Endometrial microvascular endothelial cells (primary cell): ENCODE data around the gene MKX. TPM values are rescaled to one million over a fixed set of nuclear protein-coding genes. Genes with fewer than 3 reads are reported as not detected.
"Not testable (repeated sequence)": the region's sequence is repeated elsewhere in the genome, so short reads cannot be mapped to it uniquely, and the experiment has no call there.

Source experiments
- in situ Hi-C: cut with HindIII; loops from 2 replicates; pipeline ENCODE4 v1.10.0; 2017; ENCODE audit warnings: low sequenced_read_pairs, low pct_unique_long_range_greater_than_20kb; ENCODE audit errors: inconsistent ontology term
- total RNA-seq: library from RNA; depleted of rRNA; stranded (reverse); fragments of >200 nt; gene quantifications from one replicate; pipeline ENCODE4 v1.2.3, GENCODE V29; 2015; ENCODE audit errors: inconsistent ontology term

MKX gene
- total RNA-seq, 1 donor from 2014 or later: not detected

DNA sequence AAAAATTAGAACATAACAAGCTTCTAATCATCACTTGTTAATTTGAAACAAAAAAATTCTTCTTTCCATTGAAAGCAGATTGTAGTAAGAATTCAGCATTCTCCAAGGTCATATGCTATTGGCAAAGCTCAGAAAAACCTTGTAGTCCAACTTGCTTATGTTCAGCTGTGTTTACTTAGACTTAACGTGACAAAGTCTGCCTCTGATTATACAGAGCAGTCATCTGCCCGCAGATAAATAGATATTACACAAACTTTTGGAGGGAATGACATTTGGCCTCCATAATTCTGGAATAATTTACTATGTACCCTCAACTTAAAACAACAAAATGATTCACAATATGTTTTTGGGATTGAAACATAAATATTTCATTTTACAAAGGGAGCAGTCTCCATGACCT, 45.8 kb downstream of the MKX start:
- in situ Hi-C loops: no loop called here

DNA sequence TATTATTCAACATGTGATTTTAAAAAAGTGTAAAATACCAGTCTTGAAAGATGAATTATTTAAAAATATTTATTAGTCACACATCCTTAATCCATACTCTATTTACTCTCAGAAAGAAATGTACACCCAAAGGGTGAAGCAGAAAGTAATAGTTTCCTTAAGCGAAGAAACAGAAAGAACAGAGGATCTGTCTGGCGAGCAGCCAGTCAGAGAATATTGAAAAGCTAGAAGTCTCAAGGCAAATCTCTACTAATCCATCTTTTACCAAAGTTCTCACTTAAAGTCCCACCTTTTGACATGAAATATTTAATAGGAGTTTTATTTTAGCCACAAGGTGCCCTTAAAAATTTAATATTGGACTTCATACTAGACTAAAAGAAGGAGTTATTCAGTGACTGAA, 46.7 kb downstream of the MKX start:
- in situ Hi-C loops: no loop called here

DNA sequence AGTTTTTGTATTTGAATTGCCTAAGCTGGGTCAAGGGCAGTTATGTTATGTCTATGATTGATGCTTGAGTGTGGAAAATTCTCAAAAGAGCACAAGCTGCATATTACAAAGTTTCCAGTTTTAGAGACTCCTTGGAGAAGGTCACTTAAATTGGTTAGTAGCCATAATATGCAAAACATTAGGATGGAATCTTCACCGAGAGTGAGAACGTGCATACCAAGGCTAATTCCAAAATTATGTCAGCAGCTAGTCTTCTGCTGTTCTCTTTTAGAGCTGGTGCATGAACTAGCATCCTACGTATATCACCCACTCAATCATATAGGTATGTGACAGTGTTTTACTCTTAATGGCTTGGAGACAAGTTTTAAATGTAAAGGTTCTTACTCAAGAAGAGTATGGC, 49.2 kb downstream of the MKX start:
- in situ Hi-C loops: no loop called here

DNA sequence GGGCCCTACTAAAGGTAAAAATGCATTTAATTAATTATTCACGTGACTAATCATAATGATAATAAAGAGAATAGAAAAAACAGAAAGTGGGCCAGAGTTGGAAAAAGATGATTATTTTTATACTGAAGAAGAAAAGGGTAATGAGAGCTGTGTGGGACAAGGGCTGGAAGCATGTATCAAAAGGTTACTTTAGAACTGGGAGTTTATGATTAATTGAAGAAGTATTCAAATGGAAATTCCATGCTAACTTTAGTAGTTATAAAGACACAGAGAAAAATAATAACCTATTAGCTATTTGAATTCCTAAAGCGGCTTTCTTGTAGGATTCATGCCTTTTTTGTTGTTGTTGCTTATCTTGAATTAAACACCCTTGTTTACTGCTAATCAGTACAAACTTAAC, 49.9 kb downstream of the MKX start:
- in situ Hi-C loops: no loop called here

DNA sequence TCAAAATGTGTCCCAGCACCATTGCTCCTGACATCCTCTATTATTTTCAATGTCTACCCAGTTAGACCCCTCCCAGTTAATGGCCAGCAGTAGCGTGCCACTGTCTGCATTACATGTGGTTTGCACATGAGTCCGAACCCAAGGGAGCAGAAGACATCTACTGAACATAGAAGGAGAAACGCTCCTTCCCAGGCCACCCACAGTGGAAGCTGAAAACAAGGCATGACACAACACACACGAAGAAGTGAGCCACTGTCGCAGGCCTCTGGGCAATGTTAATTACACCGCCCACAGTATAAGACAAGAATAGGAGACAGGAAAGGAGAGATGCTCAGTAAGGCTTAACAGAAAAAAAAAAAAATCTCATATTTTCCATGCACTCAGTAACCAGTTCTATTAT, 50.5 kb downstream of the MKX start:
- in situ Hi-C loops: no loop called here

DNA sequence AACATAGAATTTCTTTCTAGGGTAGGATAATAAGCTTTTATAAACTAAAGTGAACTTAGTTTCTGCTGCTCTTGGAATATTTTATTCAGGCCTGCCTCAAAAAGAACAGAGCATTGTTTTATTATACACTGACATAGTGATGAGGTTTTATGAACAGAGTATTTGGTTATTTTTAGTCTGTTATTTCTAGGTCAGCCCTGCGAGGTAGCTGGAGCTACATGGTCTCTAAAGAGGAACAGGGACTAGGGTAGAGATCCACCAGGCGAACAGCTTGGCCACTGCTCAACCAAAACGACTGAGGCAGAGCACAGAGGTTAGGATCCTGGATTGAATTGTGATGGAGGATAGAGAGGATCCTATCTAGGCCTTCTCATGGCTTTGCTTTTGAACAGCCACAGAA, 53.0 kb downstream of the MKX start:
- in situ Hi-C loops: no loop called here

DNA sequence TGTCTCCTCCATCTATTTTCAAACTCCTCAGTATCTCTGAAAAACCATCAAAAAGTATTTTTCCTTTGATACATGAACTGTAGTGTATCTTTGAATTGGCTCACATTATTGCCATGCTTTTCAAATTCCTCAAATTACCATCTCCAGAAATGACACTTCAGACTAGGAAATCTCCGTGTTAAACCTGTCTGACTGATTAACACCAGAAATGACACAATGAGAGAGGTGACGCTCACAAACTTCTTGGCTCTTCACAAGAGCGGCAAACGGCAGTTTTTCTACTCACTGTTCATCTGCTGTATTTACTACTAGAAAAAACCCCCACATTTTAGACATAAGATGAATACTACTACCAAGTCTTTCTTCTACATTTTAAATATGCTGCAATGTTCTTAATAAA, 56.6 kb downstream of the MKX start:
- in situ Hi-C loops: no loop called here

DNA sequence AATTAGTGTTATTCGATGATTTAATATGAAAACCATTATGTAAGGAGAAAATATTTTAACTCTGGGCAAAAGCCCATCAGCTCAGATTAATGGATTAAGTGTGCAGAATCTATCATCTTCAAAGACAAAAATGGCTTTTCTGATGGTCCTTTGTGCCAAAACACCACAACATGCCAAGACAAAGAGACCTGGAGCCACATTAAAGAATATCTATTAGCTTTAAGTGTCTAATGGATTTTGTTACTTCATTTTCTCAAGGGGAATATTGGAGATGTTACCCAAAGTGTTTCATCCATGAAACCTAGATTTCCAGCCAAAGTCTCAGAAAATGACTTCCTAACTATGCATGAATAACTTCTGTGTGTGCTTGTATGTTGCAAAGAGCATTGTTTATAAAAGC, 57.3 kb downstream of the MKX start:
- in situ Hi-C loops: no loop called here

DNA sequence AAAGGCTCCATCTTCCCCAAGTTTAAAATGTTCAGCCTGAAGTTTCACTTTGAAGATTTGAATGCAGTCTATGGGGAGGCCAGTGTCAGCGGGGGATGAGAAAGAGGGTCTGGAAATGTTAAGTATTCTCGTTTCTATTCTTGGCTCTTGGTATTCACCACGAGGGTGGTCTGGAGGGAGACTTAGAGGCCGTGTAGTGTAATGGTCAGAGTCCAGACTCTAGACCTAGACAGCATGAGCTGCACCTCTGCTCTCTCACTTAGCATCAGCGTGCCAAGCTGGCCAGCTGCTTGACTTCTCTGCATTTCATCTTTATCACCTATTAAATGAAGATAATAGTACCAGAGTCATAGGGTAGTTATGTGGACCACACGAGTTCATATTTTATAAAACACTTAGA, 57.9 kb downstream of the MKX start:
- in situ Hi-C loops: no loop called here

DNA sequence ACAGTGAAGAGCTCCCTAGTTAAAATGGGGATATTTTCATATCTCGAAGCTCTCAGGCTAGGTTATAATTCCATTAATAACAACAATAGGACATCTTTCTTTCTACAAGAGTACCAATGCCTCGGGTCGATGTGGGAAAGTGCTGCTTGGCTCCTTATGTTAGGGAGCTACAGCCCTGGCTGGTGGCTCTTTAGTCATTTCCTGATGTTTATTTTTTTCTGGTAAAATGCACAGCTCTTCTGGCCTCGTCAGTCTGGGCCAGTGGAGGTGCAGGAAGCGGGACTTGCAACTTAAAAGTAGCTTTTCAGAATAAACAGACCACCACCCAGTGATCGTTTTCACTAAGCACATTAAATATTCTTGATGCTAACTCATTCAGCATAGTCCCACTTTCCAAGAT, 58.3 kb downstream of the MKX start:
- in situ Hi-C loops: no loop called here

DNA sequence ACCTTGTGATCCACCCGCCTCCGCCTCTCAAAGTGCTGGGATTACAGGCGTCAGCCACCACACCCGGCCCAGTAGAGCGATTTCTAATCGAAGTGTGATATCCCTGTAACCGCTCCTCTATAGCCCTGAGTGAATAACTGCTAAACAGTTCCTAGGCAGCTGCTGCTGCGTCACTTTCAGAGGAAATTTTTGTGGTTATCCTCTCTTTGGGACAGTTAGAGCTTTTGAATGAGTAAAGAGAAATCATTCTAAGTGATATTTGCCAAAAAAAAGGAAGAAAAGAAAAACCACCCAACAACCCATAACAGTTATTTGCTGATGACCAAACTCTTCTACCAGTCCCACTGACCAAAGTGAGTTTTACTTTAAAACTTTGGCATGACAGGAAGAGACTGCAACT, 59.9 kb downstream of the MKX start:
- in situ Hi-C loops: no loop called here

DNA sequence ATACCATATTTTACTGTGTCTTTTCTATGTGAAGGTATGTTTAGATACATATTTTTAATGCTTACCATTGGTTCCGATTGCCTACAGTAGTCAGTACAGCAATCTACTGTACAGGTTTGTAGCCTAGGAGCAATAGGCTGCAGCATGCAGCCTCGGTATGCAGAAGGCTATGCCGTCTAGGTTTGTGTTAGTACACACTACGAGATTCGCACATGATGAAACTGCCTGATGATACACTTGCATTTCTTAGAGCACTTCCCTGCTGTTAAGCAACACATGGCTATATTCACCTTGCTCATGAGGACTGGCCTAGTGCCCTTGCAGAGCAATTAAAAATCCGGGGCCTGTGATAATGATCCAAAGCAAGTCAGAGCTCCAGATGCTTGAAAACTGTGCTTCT, 62.4 kb downstream of the MKX start:
- in situ Hi-C loops: no loop called here

DNA sequence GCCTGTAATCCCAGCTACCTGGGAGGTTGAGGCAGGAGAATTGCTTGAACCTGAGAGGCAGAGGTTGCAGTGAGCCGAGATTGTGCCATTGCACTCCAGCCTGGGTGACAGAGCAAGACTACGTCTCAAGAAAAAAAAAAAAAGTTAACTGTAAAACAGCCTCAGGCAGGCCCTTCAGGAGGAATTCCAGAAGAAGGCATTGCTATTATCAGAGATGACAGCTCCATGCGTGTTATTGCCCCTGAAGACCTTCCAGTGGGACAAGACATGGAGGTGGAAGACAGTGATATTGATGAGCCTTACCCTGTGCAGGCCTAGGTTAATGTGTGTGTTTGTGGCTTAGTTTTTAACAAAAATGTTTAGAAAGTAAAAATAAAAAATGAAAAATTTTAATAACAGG, 63.8 kb downstream of the MKX start:
- in situ Hi-C loops: not testable (repeated sequence)

DNA sequence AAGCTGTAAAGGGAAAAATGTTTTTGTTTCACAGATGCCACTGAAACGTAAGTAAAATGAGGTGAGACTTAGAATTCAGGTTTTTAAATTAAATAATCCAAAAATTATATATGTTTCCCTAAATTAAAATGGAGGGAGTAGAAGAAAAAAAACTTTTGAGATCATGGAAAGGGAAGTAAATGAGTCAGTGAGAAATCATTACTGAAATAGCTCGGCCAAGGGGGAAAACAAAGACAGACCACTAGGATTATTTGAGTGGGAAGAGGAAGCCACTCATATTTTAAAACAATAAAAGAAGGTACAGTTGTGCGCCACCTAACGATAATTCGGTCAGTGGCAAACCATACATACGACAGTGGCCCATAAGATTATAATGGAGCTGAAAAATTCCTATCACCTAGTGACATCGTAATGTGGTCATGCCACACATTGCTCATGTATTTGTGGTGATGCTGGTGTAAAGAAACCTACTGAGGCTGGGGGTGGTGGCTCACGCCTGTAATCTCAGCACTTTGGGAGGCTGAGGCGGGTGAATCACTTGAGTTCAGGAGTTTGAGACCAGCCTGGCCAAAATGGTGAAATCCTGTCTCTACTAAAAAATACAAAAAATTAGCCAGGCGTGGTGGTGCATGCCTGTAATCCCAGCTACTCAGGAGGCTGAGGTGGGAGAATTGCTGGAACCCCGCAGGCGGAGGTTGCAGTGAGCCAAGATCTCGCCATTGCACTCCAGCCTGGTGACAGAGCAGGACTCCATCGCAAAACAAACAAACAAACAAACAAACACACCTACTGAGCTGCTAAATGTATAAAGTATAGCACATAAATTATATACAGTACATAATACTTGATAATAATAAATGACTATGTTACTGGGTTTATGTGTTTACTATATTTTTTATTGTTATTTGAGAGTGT, 64.7 kb downstream of the MKX start:
- in situ Hi-C loops: no loop called here

DNA sequence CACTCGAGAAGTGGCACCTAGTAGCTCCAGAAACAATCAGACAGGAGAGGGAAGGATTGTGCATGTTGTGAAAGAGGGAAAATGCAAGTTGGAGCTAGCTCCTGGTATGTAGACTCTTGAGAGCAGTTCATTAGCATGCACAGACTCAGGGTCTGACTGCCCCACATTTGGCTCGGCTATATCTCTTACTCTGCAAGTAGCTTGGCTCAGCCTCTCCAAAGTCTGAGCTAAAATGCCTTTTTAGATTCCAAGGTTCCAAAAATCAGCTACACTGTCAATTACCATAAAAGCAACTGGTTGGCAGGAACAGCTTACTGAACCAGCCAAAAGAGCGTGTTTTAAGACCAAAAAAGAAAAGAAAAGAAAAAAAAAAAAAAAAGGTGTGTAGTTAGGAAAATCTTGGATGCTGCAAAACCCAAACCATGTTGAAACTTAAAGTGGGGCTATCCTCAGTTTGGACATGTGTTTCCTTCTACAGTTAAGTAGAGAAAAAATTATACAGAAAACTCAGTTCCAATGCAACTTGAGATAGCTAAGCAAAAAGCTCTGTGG, 65.5 kb downstream of the MKX start:
- in situ Hi-C loops: no loop called here

DNA sequence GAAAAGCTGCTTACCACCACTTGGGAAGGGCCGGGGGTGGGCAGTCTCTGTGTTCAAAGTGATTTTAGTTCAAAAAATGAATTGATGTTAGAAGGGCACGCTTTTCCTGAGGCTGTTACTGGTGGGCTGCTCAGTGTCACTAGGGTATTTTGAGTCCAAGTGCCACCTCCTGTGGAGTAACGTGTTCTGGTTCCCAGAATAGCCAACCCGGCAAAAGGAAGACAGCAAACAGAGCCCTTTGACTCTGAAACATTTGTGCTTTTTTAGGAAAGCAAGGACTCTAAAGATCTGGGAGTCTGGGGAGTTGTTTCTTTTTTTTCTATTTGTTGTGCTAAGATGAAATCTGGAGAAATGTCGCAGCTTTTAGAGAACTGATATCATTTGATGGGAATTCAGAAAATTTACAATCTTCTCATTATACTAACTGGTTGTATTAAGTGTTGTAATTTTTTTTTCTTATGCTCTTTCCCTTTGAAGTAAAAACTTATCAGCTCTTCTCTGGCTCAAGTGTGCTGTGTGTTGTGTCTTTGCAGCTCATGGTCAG, 66.2 kb downstream of the MKX start:
- in situ Hi-C loops: no loop called here

DNA sequence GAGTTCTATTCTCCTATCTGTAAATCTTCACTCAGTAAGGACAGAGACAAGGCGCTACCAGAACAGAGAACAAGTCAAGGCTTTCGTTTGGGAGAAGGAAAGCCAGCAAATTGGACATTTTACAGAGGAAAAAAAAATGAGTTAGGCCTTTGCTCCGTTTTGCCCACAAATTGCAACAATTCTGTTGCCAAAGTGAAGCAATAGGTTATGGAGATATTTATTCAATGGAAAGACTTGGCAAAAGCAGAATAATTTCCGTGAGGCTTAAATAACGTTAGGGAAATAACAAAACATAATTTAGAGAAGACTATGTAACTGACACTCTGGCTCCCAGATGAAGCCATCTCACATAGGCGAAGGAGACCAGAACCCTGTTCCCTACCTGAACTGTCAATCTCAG, 67.5 kb downstream of the MKX start:
- in situ Hi-C loops: no loop called here

DNA sequence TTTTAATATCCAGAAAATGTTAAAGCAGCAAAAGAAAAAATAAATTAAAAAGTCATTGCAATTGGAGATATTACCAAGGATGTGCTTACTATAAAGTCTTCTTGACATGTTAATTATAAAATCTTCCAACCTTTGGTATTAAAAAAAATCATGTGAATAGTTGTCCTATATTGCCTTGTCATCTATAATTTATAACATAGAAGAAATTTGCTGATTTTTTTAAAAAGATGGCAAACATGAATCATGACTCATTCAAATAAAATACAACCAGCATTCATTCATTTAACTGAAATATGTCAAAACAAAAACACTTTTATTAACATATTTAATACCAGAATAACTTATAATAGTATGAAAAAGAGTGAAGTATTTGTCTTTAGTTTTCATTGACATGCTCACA, 72.6 kb downstream of the MKX start:
- in situ Hi-C loops: no loop called here

DNA sequence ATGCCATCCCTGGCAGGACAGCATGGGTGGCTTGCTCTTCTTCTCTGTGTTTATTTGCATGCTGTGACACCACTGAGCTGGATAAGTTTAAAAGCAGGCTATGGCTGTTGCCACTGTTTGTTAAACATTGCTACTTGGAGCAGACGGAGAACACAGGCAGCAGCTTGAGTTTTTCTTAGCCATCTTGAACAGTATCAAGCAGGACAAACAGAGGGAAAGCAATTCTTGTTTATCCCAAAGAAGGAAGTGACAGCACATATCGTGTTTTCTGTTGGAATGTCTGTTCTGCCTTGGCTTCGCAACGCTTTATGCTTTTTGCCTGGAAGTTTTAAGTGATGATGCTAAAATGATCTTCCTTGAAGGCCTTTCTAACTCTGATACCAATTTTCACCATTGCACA, 73.8 kb downstream of the MKX start:
- in situ Hi-C loops: no loop called here

DNA sequence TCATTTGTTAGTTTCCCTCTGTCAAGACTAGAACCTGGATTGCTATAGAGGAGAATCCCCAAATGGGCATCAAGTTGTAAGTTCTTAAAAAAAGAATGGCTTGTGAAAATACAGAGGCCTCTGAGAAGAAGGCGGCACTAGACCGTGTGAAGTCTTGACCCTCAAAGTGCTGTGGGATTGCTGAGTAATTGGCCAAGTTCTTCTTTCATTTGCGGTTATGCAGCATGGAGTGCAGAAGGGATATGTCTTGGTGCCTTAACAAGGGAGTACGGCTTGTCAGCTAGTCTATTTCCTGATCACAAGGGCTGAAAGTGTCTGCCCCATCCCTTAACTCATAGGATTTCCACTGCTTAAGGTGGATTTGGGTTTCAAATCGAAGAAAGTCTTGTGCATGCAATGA, 81.2 kb downstream of the MKX start:
- in situ Hi-C loops: no loop called here
